HG03354 (cell line): ENCODE measurements around the gene LRRK1.
A peak's percentile ranks its signal among the peaks of the same experiment; 100 is the strongest.

ENCODE experiments used
- ATAC-seq: cut with Tn5 transposase; IDR thresholded peaks from one replicate; pipeline ENCODE4 v1.9.1; 2021; ENCODE audit warnings: mild to moderate bottlenecking; ENCODE audit not compliant: unreplicated experiment, poor library complexity, severe bottlenecking

LRRK1 gene

DNA sequence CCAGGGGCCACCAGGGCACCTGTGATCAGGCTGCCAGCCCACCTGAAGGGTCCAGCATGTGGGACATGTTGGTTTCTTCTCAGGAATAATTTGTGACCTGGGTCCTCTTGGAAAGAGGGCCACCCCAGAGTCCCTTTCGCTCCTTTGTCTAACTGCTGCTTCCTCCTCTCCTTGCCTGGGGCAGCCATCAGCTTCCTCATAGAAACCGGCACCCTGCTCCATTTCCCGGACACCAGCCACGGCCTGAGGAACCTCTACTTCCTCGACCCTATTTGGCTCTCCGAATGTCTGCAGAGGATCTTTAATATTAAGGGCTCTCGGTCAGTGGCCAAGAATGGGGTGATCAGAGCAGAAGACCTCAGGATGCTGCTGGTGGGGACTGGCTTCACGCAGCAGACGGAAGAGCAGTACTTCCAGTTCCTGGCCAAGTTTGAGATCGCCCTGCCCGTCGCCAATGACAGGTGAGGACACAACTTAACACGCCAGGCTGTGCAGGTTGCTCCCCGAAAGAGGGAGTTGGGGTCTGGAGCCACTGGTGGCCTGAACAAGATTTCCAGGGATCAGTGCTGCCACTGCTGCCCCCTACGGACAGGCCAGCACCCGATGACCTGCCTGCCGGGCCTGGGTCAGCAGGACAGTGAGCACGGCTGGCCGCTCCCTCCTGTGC is 109.7 kb downstream of the LRRK1 start:
- no peak for ATAC-seq

DNA sequence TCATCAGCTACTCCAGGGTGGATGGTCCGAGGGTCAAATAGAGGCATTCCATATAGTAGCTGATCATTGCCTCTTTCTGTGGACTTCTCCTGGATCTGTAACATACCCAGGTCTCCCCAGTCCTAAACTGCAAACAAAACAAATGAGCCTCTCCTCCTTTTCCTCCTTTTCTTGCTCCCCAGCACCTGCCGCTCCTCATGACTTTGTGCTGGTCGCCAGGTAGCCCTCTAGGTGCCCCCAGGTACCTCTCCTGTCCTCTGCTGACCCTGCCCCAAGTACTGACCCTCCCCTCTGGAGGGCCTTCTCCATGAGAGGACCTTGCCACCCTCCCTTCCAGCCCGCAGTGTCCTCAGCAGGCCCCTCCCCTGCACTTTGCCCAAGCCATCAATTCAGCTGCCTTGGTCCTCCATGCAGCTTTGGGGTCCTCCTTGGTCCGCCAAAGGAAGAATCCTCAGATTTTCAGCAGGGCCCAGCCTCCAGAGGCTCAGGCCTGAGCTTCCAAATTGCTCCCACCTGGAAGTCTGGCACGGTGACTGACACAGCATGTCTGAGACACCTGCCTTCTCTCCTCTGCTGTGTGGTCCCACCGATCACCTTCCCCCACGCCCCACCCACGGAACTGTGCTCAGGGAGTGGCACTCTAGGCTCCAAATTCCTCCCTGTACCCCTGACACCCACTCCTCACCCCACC is 111.0 kb downstream of the LRRK1 start:
- ATAC-seq = no peak

DNA sequence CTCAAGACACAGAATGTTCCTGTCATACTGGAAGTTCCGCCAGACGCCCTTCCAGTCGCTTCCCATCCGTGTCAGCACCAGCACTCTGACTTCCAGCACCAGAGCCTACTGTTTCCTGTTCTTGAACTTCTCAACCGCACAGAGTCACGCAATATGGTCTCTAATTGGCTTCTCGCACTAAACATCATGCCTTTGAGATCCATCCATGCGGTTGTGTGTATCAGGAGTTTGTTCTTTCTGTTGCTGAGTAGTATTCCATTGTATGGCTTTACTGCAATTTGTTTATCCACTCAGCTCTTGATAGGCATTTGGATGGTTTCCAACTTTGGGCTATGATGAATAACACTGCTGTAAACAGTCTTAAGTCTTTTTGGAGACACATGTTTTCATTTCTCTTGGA is 112.1 kb downstream of the LRRK1 start:
- ATAC-seq = no peak

DNA sequence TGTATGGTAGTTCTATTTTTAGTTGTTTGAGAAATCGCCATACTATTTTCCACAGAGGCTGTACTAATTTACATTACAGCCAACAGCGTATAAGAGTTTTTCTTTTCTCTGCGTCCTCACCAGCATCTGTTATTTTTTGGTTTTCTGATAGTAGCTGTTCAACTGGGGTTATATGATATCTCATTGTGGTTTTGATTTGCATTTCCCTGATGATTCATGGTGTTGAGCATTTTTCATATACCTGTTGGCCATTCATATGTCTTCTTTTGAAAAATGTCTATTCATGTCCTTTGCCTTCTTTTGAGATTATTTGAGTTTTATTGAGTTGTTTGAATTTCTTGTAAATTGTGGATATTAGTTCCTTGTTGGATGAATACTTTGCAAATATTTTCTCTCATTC is 114.6 kb downstream of the LRRK1 start:
- ATAC-seq = no peak

DNA sequence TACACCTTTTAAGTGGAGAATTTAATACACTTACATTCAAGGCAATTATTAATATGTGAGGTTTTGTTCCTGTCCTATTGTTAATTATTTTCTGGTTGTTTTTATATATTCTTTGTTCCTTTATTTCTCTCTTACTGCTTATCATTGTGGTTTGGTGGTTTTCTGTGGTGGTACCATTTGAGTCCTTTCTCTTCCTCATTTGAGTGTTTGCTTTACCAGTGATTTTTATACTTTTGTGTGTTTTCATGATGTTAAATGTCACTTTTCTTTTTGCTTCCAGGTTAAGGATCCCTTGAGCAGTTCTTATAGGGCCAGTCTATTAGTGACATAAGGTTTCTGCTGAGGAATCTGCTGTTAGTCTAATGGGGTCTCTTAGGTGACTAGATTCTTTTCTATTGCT is 116.5 kb downstream of the LRRK1 start:
- peak; percentile 67 for ATAC-seq

DNA sequence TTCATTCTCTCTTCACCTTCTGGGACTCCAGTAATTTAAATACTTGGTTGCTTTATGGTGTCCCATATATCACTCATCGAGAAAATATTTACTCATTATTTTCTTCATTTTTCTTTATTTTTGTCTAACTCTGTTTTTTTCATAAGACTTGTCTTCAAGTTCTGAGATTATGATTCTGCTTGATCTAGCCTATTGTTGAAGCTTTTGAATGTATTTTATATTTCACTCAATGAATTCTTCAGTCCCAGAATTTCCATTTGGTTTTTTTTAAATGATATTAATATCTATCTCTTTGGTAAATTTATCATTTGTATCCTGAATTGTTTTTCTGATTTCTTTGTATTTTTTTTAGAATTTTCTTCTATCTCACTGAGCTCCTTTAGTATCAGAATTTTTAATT is 117.0 kb downstream of the LRRK1 start:
- ATAC-seq = no peak

DNA sequence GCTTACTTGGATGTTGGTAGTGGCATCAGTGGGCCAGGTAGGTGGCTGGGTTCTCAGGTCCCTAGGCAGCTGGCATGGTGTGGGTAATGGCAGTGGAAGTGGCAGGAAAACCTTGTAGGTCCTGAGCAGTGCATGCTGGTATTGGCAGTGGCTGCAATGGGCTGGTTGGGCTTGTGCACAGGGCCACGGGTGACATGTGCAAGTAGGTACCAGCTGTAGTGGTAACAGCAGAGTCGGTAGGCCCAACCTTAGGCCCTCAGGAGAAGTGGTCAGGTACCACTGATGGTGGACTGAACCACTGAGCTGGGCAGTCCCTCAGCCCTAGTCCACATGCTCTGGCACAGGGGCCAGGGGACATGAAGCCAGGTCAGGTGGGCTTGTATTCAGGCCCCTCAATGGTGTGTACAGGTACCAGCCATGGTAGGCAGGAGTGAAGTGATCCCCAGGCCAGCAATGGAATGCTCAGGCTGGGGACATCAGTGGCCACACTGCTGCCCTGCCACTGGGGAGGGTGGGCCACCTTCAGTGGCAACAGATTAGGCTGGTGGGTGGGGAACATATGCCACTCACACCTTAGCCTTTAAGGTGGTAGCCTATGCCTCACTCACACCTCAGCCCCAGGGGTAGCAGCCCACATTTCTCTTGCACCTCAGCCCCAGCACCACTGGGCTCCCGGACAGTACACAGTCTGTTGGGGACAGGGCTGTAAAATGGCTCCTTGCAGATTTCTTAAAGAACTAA is 118.1 kb downstream of the LRRK1 start:
- no peak for ATAC-seq

DNA sequence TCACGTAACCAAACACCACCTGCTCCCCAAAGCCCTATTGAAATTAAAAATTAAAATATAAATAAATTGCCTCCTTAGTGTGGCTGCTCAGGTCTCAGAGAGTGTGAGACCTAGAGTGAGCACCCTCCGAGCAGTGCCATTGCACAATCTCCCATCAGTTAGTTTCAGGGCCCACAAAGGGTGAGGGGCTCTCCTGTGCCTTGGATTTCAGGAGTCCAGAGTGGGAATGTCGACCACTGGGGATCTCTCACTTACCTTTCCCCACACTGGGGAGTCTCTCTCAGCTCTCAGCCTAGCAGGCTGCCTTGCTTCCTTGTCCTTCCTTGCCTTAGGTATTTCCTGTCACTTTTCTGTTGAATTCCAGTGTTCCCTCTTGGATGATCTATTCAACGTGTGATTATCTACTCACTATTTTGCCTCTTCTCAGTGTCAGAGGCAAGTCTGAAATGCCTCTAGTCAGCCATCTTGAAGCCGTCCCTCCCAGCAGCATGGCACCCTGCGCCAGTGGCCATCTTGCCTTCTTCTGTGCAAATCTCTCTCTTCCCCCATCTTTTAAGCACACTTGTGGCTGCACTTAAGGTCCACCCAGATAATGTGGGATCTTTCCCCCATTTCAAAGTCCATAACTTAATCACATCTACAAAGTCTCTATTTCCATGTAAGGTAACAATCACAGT is 119.3 kb downstream of the LRRK1 start:
- no peak for ATAC-seq

DNA sequence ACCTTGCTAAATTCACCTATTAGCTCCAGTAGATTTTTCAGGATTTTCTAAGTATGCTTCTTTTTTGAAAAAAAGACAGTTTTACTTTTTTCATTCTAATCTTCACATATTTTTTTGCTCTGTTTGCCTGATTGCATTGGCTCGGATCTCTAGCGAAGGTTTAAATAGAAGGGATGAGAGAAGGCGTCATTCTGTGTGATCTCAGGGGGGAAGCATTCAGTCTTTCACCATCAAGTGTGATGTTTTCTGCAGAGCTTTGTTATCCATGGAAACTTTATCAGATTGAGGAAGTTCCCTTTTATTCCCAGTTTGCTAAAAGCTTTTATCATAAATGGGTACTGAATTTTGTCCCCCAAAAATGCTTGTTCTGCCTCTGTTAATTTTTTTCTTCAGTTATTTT is 120.3 kb downstream of the LRRK1 start:
- no peak for ATAC-seq

DNA sequence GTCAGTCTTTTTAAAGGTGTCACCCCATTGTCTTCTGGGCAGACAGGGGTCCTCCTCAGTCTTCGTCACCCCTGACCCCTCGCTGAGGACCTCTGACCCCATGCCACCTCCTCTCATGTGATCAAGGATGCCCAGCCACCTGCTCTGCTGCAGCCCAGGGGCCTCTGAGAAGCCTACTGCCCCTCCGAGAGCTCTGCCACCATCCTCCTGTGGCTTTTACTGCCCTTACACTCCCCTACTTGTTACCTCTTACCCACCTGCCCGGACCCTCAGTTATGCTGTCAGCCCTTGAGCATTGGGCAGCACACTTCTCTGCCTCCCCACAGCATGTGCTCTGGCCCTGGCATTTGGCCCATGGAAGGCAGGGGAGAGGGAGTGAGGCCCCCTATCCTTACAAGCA is 123.2 kb downstream of the LRRK1 start:
- no peak for ATAC-seq

DNA sequence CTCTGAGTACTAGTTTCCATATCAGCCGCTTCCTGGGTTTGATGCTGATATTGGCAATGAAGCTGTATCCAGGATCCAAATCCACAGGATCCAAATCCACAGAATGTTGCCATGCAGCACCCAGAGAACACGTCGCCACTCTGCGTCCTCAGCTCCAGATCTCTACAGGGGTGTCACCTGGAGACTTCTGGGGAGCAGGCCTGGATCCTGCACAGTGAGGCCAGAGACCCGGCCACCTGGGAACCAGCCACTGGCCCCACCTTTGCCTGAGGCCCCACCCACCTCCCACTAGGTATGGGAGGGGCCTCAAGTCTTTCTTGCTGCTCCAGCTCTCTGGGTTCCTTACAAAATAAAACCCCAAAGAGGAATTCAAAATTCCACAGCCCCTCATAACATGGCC is 123.9 kb downstream of the LRRK1 start:
- ATAC-seq = no peak

DNA sequence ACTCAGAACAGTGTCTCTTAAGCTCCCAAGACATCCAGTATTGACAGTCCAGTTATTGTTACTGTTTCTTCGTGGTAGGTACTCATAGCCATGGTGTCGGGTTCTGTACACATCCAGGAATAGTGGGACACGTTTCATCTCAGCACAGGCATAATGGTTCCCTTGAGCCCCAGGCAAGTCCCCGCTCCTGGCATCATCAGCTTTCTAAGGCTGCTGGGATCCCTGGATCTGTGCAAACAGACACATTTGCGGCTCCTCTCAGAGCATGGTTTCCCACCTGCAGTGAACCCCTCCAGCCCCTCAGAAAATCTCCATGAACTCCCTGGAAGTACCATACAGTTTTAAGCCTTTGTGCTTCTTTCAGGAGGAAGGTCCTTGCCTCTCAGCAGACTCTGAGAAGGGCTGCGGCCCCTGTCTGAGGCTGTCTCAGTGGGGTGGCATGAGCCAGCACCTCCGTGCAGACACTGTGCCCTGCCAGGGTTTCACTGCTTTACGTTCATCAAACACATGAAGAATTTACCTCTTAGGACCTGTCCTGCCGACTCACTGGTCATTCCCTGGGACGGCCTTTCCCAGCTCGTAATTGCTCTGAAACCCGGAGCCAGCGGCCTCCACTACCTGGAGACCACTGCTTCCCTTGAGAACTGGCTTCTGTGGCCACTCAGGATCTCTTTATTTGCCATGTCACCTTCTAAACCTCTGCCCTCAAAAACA is 124.9 kb downstream of the LRRK1 start:
- ATAC-seq = no peak

DNA sequence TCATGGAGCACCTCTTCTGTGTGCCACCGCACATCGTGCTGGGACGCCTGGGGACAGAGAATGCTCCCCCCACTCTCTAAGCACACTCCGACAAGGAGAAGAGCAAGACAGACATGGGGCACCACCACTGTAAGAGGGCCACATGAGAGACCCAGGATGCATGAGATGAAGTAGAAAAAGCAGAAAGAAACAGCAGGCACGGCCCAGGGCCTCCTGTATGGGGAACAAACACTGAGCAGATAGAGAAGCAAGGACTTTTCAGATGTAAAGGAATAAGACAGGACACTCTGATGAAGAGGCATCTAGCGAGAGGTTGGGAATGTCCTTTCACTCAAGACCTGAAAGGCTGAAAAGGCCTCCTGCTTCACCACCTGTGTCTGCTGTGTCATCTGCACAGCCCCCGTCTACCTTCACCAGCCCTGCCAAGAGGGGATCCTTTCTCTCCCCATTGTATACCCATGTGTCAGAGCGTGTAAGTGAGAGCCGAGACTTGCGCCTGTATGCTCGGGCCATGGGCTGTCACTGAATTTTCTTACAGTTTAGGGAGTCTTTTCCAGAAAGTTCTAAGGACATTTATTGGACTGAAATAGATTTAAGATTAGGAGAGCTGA is 125.6 kb downstream of the LRRK1 start:
- no peak for ATAC-seq

DNA sequence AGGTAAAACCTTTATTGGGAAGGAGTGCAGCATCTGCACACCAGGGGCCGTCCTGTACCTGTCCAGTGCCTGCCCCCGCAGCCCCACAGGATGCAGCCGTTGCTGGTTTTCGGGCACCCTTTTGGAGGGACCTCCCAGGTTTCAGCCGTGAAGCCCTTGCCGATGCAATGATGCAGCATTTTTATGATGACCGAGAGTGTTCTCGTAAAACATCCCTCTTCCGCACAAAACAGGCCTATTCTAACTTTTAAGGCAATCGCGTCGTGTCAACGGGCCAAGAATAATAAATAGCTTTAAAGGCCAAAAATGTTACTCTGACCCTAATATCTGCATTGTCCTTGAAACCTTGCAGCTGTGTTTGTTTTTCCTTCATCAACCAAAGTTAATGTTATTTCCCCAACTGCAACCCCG is 126.1 kb downstream of the LRRK1 start:
- no peak for ATAC-seq

DNA sequence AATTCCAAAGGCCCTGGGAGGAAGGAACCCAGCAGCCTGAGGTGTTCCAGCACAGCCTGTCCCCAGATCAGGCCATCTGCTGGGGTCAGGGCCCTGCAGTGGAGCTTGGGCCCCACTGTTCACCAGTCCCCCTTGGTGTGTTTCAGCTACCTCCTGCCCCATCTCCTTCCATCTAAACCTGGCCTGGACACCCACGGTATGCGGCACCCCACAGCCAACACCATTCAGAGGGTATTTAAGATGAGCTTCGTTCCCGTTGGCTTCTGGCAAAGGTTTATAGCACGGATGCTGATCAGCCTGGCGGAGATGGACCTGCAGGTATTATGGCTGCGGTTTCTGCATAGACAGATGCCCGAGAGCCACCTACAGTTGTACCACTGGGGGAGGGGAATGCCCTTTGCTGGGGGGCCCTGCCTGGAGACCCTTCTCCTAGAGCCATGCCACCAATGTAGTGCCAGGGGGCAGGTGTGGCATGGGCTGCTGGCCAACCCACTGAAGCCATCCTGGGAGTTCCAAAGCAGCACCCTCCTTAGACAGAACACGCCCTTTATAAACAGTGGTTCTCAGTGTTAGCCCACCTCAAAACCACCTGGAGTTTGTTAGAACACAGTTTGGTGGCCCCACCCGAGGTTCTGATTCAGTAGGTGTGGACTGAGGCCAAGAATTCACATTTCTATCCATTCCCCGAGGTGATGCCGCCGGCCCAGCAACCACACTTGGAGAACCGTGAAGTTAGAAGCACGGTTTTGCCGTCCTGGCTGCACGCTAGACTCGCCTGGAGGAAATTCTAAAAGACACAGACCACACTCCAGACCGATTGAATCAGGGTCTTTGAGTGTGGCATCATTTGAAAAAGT is 126.9 kb downstream of the LRRK1 start:
- ATAC-seq = no peak

DNA sequence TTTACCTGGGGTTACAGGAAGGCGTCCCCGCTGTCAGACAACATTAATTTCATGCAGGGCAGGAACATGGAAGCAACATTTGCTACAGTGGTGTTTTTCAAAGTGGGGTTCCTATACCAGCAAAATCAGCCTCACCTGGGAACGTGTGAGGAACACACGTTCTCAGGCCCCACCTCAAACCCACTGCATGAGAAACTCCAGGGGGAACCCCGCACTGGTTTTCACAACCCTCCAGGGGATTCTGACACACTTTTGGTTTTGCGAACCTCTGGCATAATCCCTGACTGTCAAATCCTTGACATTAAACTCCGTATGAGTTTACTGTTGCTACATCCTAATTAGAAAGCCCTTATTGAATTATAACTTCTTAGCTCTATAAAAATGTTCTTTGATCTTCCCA is 127.7 kb downstream of the LRRK1 start:
- no peak for ATAC-seq

DNA sequence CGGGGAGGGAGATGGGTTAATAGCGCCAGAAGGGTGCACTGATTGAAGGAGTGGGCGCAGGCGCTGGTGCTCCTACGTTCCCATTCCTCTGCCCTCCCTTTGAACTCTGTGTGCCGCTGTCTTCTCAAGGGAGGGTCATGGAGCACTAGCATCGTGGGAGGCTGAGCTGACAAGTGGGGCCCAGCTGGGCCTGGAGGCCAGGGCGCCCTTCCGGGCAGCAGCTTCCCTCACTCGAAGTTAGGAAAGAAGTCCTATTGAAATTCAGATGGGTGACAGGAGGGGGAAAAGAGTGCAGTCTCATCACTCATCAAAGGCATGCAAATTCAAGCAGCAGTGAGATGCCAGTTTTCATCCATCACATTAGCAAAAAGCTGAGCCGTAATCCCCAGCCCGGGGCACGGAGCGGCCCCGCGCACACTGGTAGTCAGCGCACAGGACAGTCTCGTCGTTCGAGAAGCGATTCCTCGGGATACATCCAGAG is 128.2 kb downstream of the LRRK1 start:
- no peak for ATAC-seq

DNA sequence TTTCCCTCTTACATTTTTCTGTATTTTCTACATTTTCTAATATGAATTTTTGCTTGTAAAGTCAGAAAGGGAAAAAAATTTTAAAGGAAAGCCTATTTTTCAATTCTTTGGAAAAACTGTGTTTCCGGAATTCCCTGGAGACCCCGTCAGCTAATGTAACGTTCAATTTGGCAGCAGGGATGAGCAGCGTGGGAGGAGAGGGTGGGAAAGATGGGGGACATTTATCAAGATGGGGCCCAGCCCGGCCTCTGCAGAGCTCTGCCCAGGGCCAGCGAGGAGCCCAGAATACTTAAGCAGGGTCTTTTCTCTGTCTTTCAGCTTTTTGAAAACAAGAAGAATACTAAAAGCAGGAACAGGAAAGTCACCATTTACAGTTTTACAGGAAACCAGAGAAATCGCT is 129.0 kb downstream of the LRRK1 start:
- no peak for ATAC-seq
